Measurements from ENCODE around the gene PRPF6. TPM values are rescaled to one million over a fixed set of nuclear protein-coding genes. Genes with fewer than 3 reads are reported as not detected.
"Not testable (repeated sequence)": the region's sequence is repeated elsewhere in the genome, so short reads cannot be mapped to it uniquely, and the experiment has no call there.

The PRPF6 gene
- total and polyA plus RNA-seq, 4 donors, result 44.9 to 92.4 (median 75.2) TPM

DNA sequence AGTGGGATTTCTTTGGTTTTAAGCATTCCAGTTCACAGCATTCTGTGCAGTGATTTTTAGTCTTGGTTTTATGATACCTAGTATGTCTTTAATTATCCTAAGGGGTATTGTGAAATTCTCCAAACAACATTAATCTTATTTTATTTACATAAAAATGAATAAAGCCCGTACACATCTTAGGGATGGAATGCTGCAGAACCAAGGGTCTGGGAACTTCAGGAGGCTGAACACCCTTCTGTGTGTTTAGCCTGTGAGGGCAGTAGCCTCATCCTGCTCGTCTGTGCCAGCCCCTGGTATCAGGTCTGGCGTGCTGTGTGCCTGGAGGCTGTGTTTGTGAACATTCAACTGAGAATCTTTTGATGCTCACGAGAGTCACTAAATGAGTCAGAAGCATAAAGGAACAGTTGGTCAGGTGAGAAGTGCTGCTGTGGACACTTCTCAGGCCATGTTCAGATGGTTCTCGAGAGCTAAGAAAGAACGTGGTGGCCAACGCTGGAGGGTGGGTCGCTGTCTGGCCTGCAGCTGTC is 29.8 kb downstream of the PRPF6 start:
- 90% methylated on average over 7 of the region's 8 CpGs for WGBS (ENCODE audit: insufficient coverage)
- no peaks in the 10 kb centered on the region for H3K4me1 ChIP-seq (ENCODE audit: control insufficient read depth, insufficient read depth, low read length)
- H3K27ac ChIP-seq (ENCODE audit: low read depth, low read length), result no peak overlapping the region
- H3K4me3 ChIP-seq (ENCODE audit: low read depth, low read length), result no peak overlapping the region
- DNase-seq (ENCODE audit: low read depth in 4 of 6, low spot score in 6 of 6), result no peak
- H3K27me3 ChIP-seq (ENCODE audit: control insufficient read depth, insufficient read depth, low read length), result no peaks in the 10 kb centered on the region
- no peaks in the 10 kb centered on the region for H3K9me3 ChIP-seq (ENCODE audit: control insufficient read depth, insufficient read depth, low read length)
- H3K36me3 ChIP-seq (ENCODE audit: control insufficient read depth, insufficient read depth, low read length), result peaks cover 81% of the 10 kb centered on the region

GRCh38 chr20:64011366-64011779 is 30.4 kb downstream of the PRPF6 start:
- Histone ChIP-seq H3K4me1 (ENCODE audit: control insufficient read depth, insufficient read depth, low read length) (no peaks in the 10 kb centered on the region), H3K4me3 (ENCODE audit: low read depth, low read length) (no peak overlapping the region), H3K27ac (ENCODE audit: low read depth, low read length) (no peak overlapping the region), H3K27me3 (ENCODE audit: control insufficient read depth, insufficient read depth, low read length) (no peaks in the 10 kb centered on the region), H3K36me3 (ENCODE audit: control insufficient read depth, insufficient read depth, low read length) (peaks cover 81% of the 10 kb centered on the region), H3K9me3 (ENCODE audit: control insufficient read depth, insufficient read depth, low read length) (no peaks in the 10 kb centered on the region)
- WGBS (ENCODE audit: insufficient coverage), result 96% methylated on average over 16 of the region's 16 CpGs
- no peak for DNase-seq (ENCODE audit: low read depth in 4 of 6, low spot score in 6 of 6)

DNA sequence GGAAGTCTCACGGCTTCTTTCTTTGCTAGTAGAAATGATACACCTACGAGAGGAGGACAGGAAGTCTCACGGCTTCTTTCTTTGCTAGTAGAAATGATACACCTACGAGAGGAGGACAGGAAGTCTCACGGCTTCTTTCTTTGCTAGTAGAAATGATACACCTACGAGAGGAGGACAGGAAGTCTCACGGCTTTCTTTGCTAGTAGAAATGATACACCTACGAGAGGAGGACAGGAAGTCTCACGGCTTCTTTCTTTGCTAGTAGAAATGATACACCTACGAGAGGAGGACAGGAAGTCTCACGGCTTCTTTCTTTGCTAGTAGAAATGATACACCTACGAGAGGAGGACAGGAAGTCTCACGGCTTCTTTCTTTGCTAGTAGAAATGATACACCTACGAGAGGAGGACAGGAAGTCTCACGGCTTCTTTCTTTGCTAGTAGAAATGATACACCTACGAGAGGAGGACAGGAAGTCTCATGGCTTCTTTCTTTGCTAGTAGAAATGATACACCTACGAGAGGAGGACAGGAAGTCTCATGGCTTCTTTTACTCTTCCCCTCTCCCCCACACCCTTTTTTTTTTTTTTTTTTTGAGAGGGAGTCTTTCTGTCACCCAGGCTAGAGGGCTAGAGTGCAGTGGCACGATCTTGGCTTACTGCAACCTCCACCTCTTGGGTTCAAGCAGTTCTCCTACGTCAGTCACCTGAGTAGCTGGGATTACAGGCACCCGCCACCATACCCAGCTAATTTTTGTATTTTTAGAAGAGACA is 31.6 kb downstream of the PRPF6 start:
- peaks cover 80% of the 10 kb centered on the region for H3K36me3 ChIP-seq (ENCODE audit: control insufficient read depth, insufficient read depth, low read length)
- not testable (repeated sequence) for H3K27ac ChIP-seq (ENCODE audit: low read depth, low read length); DNase-seq (ENCODE audit: low read depth in 4 of 6, low spot score in 6 of 6); H3K4me1 ChIP-seq (ENCODE audit: control insufficient read depth, insufficient read depth, low read length); H3K4me3 ChIP-seq (ENCODE audit: low read depth, low read length); H3K27me3 ChIP-seq (ENCODE audit: control insufficient read depth, insufficient read depth, low read length); H3K9me3 ChIP-seq (ENCODE audit: control insufficient read depth, insufficient read depth, low read length)
- WGBS (ENCODE audit: insufficient coverage), result no CpG with 5 or more reads among the region's 20 CpGs

DNA sequence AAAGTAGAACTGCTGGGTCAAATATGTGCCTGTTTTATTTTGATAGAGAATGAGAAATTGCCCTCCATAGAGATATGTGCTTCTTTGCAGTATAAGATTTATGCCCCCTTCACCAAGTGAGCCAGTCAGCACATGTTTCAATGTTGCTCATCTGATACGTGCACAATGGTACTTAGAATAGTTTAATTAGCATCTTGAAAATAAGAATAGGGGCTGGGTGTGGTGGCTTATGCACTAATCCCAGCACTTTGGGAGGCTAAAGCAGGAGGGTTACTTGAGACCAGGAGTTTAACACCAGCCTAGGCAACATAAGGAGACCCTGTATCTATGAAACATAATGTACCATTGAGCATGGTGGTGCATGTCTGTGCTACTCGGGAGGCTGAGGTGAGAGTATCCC is 34.7 kb downstream of the PRPF6 start:
- Histone ChIP-seq H3K36me3 (ENCODE audit: control insufficient read depth, insufficient read depth, low read length) (peaks cover 80% of the 10 kb centered on the region), H3K27ac (ENCODE audit: low read depth, low read length) (no peak overlapping the region), H3K4me1 (ENCODE audit: control insufficient read depth, insufficient read depth, low read length) (no peaks in the 10 kb centered on the region), H3K27me3 (ENCODE audit: control insufficient read depth, insufficient read depth, low read length) (no peaks in the 10 kb centered on the region), H3K9me3 (ENCODE audit: control insufficient read depth, insufficient read depth, low read length) (no peaks in the 10 kb centered on the region), H3K4me3 (ENCODE audit: low read depth, low read length) (no peak overlapping the region)
- 100% methylated on average over 1 of the region's 2 CpGs for WGBS (ENCODE audit: insufficient coverage)
- no peak for DNase-seq (ENCODE audit: low read depth in 4 of 6, low spot score in 6 of 6)

DNA sequence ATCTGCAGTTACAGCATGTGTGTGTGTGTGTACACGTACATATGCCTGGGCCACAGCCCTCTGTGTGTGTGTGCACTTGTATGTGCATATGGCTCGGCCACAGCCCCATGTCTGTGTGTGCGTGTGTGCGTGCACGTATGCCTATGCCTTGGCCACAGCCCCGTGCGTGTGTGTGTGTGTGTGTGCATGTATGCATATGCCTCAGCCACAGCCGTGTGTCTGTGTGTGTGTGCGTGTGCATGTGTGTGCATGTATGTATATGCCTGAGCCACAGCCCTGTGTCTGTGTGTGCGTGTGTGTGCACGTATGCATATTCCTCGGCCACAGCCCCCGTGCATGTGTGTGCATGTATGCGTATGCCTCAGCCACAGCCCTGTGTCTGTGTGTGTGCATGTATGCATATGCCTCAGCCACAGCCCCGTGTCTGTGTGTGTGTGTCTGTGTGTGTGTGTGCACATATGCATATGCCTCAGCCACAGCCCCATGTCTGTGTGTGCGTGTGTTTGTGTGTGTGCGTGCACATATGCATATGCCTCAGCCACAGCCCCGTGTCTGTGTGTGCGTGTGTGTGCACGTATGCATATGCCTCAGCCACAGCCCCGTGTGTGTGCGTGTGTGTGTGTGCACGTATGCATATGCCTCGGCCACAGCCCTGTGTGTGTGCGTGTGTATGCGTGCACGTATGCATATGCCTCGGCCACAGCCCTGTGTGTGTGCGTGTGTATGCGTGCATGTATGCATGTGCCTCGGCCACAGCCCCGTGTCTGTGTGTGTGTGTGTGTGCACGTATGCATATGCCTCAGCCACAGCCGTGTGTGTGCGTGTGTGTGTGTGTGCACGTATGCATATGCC is 40.4 kb downstream of the PRPF6 start:
- H3K27me3 ChIP-seq (ENCODE audit: control insufficient read depth, insufficient read depth, low read length), result no peaks in the 10 kb centered on the region
- no peak overlapping the region for H3K27ac ChIP-seq (ENCODE audit: low read depth, low read length)
- peaks cover 12% of the 10 kb centered on the region for H3K4me1 ChIP-seq (ENCODE audit: control insufficient read depth, insufficient read depth, low read length)
- no peaks in the 10 kb centered on the region for H3K9me3 ChIP-seq (ENCODE audit: control insufficient read depth, insufficient read depth, low read length)
- no peak for DNase-seq (ENCODE audit: low read depth in 4 of 6, low spot score in 6 of 6)
- peaks cover 94% of the 10 kb centered on the region for H3K36me3 ChIP-seq (ENCODE audit: control insufficient read depth, insufficient read depth, low read length)
- no peak overlapping the region for H3K4me3 ChIP-seq (ENCODE audit: low read depth, low read length)
- whole genome bisulfite sequencing (ENCODE audit: insufficient coverage), result 97% methylated on average over 32 of the region's 36 CpGs

- DNase-seq (ENCODE audit: low read depth in 4 of 6, low spot score in 6 of 6), result peak in 1 of 6 donors; percentile 26
- Histone ChIP-seq H3K27me3 (ENCODE audit: control insufficient read depth, insufficient read depth, low read length) (no peaks in the 10 kb centered on the region), H3K4me1 (ENCODE audit: control insufficient read depth, insufficient read depth, low read length) (peaks cover 12% of the 10 kb centered on the region), H3K27ac (ENCODE audit: low read depth, low read length) (no peak overlapping the region), H3K36me3 (ENCODE audit: control insufficient read depth, insufficient read depth, low read length) (peaks cover 95% of the 10 kb centered on the region), H3K9me3 (ENCODE audit: control insufficient read depth, insufficient read depth, low read length) (no peaks in the 10 kb centered on the region), H3K4me3 (ENCODE audit: low read depth, low read length) (no peak overlapping the region)
- 93% methylated on average over 17 of the region's 17 CpGs for WGBS (ENCODE audit: insufficient coverage)
Measured at GRCh38 chr20:64022671-64023360, 41.9 kb downstream of the PRPF6 start.

- Histone ChIP-seq H3K4me1 (ENCODE audit: control insufficient read depth, insufficient read depth, low read length) (peaks cover 12% of the 10 kb centered on the region), H3K4me3 (ENCODE audit: low read depth, low read length) (no peak overlapping the region), H3K9me3 (ENCODE audit: control insufficient read depth, insufficient read depth, low read length) (no peaks in the 10 kb centered on the region), H3K36me3 (ENCODE audit: control insufficient read depth, insufficient read depth, low read length) (peaks cover 95% of the 10 kb centered on the region), H3K27ac (ENCODE audit: low read depth, low read length) (no peak overlapping the region), H3K27me3 (ENCODE audit: control insufficient read depth, insufficient read depth, low read length) (no peaks in the 10 kb centered on the region)
- no peak for DNase-seq (ENCODE audit: low read depth in 4 of 6, low spot score in 6 of 6)
- WGBS (ENCODE audit: insufficient coverage), result 81% methylated on average over 14 of the region's 15 CpGs
Measured at GRCh38 chr20:64023361-64024140, 42.6 kb downstream of the PRPF6 start.

GRCh38 chr20:64024141-64024990 is 43.4 kb downstream of the PRPF6 start:
- no peak for DNase-seq (ENCODE audit: low read depth in 4 of 6, low spot score in 6 of 6)
- H3K27ac ChIP-seq (ENCODE audit: low read depth, low read length), result no peak overlapping the region
- no peaks in the 10 kb centered on the region for H3K27me3 ChIP-seq (ENCODE audit: control insufficient read depth, insufficient read depth, low read length)
- H3K4me3 ChIP-seq (ENCODE audit: low read depth, low read length), result no peak overlapping the region
- no peaks in the 10 kb centered on the region for H3K9me3 ChIP-seq (ENCODE audit: control insufficient read depth, insufficient read depth, low read length)
- 93% methylated on average over 7 of the region's 17 CpGs for WGBS (ENCODE audit: insufficient coverage)
- H3K36me3 ChIP-seq (ENCODE audit: control insufficient read depth, insufficient read depth, low read length), result peaks cover 93% of the 10 kb centered on the region
- H3K4me1 ChIP-seq (ENCODE audit: control insufficient read depth, insufficient read depth, low read length), result peaks cover 12% of the 10 kb centered on the region

All from spinal cord (tissue), 10 donors.